NB4 (cell line): ENCODE results near the gene DOCK7.
A peak's percentile ranks its signal among the peaks of the same experiment; 100 is the strongest.

Source experiments
- DNase-seq: peaks from one replicate; pipeline ENCODE4 v3.0.0; 2010; ENCODE audit warnings: low read depth
- H3K4me3 ChIP-seq: one replicate; pipeline ENCODE4 v1.5.1; 2011; ENCODE audit warnings: mild to moderate bottlenecking, low read depth, low read length, moderate library complexity
- MYC ChIP-seq: IDR thresholded peaks from 2 replicates; pipeline ENCODE4 v1.6.1; 2011; ENCODE audit warnings: low read depth, low read length
- POLR2A ChIP-seq: IDR thresholded peaks from 2 replicates; pipeline ENCODE4 v1.6.1; 2011; ENCODE audit warnings: mild to moderate bottlenecking; ENCODE audit not compliant: insufficient read length; ENCODE audit errors: extremely low read depth
- TF ChIP-seq, protein P1 (sequence below): IDR thresholded peaks from 2 replicates; pipeline ENCODE4 v1.6.1; 2011; ENCODE audit warnings: low read depth, low read length
- TF ChIP-seq, protein P2 (sequence below): IDR thresholded peaks from one replicate; pipeline ENCODE4 v1.5.1; 2012; ENCODE audit warnings: low read depth, low read length

DOCK7 gene

DNA sequence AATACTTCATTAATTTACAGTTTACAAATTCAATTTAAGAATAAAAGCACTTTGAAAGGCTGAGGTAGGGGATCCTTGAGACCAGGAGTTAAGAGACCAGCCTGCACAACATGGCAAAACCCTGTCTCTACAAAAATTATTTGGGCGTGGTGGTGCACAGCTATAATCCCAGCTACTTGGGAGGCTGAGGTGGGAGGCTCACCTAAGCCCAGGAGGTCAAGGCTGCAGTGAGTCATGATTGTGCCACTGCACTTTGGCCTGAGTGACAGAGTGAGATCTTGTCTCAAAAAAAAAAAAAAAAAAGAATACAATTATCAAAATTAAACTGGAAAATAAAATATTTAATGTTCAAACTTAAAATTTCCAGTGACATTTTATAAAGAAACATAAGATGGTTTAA is 179.2 kb downstream of the DOCK7 start:
- DNase-seq, result no peak
- no peak overlapping the region for H3K4me3 ChIP-seq
- TF ChIP-seq, protein P1, sequence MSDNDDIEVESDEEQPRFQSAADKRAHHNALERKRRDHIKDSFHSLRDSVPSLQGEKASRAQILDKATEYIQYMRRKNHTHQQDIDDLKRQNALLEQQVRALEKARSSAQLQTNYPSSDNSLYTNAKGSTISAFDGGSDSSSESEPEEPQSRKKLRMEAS, result no peak
- no peak for TF ChIP-seq POLR2A
- TF ChIP-seq MYC, result no peak
- TF ChIP-seq, protein P2, sequence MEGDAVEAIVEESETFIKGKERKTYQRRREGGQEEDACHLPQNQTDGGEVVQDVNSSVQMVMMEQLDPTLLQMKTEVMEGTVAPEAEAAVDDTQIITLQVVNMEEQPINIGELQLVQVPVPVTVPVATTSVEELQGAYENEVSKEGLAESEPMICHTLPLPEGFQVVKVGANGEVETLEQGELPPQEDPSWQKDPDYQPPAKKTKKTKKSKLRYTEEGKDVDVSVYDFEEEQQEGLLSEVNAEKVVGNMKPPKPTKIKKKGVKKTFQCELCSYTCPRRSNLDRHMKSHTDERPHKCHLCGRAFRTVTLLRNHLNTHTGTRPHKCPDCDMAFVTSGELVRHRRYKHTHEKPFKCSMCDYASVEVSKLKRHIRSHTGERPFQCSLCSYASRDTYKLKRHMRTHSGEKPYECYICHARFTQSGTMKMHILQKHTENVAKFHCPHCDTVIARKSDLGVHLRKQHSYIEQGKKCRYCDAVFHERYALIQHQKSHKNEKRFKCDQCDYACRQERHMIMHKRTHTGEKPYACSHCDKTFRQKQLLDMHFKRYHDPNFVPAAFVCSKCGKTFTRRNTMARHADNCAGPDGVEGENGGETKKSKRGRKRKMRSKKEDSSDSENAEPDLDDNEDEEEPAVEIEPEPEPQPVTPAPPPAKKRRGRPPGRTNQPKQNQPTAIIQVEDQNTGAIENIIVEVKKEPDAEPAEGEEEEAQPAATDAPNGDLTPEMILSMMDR, result no peak

DNA sequence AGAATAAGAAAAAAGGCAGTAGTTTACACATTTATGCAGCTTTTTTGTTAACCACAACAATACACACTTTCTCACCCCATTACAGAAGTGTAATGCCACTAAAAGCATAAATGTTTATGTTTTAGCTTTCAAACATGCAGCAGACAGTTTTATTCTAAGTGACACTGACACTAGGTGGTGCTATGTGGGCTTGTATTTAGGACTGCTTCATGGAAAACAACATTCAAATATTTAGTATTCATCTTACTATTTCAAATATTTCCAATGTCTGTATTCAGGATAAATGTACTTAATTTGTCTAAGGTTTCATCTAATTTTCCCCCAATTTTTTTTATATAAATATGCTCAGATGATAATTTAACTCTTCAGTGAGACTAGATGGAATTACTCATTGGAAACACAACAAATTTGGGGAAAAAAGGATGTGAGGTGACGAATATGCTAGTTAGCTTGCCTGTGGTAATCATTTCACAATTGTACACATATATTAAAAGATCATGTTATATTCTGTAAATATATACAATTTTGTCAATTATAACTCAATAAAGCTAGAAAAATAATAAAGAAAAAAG is 179.9 kb downstream of the DOCK7 start:
- peak; percentile 56 for DNase-seq
- TF ChIP-seq POLR2A (no peak), MYC (no peak)
- TF ChIP-seq, protein P2, result peak; percentile 41
- TF ChIP-seq, protein P1, result no peak
- no peak overlapping the region for H3K4me3 ChIP-seq

DNA sequence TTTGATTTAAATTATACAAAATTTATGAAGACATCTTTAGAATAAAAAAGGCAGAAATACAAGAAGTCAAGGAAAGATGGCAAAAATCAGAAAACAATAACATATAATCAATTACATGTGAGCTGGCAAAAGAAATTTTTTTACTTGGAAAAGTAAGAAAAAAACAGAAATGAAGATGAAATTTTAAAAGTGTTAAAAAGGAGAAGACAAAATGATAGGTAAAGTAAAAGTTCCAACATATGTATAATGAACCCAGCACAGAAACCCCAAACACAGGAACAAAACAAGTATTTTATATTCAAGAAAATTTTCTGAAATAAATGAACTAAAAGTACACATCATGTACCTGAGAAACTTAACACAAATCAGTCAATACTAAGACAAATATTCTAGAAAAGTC is 188.0 kb downstream of the DOCK7 start:
- no peak for DNase-seq
- no peak overlapping the region for H3K4me3 ChIP-seq
- TF ChIP-seq, protein P1, result no peak
- no peak for TF ChIP-seq POLR2A
- TF ChIP-seq MYC, result no peak
- TF ChIP-seq, protein P2, result no peak

DNA sequence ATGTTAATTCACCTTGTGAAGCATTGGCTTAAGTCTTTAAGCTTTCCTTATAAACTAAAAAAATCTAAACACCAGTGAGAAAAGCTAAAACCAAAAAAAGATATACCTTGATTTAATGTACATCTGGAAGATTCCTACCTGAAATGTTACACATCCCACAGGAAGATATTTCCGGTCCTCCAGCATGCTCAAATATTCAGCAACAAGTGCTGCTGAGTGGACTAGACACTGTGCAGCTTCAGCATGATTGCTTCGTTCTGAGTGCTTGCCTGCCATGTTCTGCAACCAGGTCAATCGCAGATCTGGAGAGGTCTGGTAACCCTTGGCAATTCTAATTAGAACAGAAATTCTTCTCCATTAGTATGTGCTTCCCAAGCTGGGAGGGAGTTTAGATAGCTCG is 194.0 kb downstream of the DOCK7 start:
- no peak overlapping the region for H3K4me3 ChIP-seq
- TF ChIP-seq, protein P1, result no peak
- TF ChIP-seq, protein P2, result no peak
- TF ChIP-seq MYC (no peak), POLR2A (no peak)
- no peak for DNase-seq

DNA sequence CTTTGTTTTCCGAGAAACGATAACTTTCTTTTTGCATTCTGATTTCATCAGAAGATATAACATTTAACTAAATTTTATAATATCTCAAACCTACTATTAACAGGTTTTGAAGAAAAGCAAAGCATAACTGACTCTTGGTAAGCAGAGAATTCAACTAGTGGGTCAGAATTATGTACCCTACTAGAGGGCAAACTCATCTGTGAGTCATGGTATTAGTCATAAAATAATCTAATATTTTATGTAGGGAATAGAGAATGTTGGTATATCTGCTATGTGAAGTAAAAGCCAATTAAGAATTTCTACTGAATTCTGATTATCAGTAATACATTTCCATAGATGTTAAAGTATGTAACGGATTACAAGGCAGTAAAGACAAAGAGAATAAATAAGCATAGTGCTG is 194.5 kb downstream of the DOCK7 start:
- H3K4me3 ChIP-seq, result no peak overlapping the region
- TF ChIP-seq, protein P1, result no peak
- TF ChIP-seq MYC, result no peak
- TF ChIP-seq, protein P2, result no peak
- no peak for TF ChIP-seq POLR2A
- DNase-seq, result no peak
